NCI-H1436 treated with DMSO at 0.1 percent for 48 hours (cell line): Measurements from ENCODE around the gene NPIPA1.
"Not testable (repeated sequence)": the region's sequence is repeated elsewhere in the genome, so short reads cannot be mapped to it uniquely, and the experiment has no call there.

Experiments used
- DNase-seq: peaks from one replicate; lab custom pipeline; 2025; lab: John Stamatoyannopoulos, UW

The NPIPA1 gene

GRCh38 chr16:14930246-14930645, 7.0 kb upstream of the NPIPA1 start:
- not testable (repeated sequence) for DNase-seq

- DNase-seq: not testable (repeated sequence)
These were observed 6.3 kb upstream of the NPIPA1 start for GRCh38 chr16:14930971-14931370.

- not testable (repeated sequence) for DNase-seq
These were observed 4.5 kb upstream of the NPIPA1 start for GRCh38 chr16:14932581-14933375.

GRCh38 chr16:14937994-14938393, 751 bp downstream of the NPIPA1 start:
- DNase-seq: not testable (repeated sequence)

- DNase-seq: not testable (repeated sequence)
These were observed 5.4 kb downstream of the NPIPA1 start for GRCh38 chr16:14942686-14943085.

- no peak for DNase-seq
These were observed 18.4 kb downstream of the NPIPA1 start for GRCh38 chr16:14955546-14956231.

- no peak for DNase-seq
These were observed 20.5 kb downstream of the NPIPA1 start for GRCh38 chr16:14957576-14958322.

GRCh38 chr16:14958323-14958600, 21.0 kb downstream of the NPIPA1 start:
- no peak for DNase-seq

GRCh38 chr16:14958970-14959369, 21.7 kb downstream of the NPIPA1 start:
- no peak for DNase-seq

- no peak for DNase-seq
These were observed 24.4 kb downstream of the NPIPA1 start for GRCh38 chr16:14961405-14962186.

- no peak for DNase-seq
These were observed 26.3 kb downstream of the NPIPA1 start for GRCh38 chr16:14963281-14964173.

- DNase-seq: no peak
These were observed 28.1 kb downstream of the NPIPA1 start for GRCh38 chr16:14965328-14965727.

- not testable (repeated sequence) for DNase-seq
These were observed 32.6 kb downstream of the NPIPA1 start for GRCh38 chr16:14969795-14970194.

- DNase-seq: not testable (repeated sequence)
These were observed 34.5 kb downstream of the NPIPA1 start for GRCh38 chr16:14971621-14972228.

GRCh38 chr16:14973785-14974322, 36.6 kb downstream of the NPIPA1 start:
- not testable (repeated sequence) for DNase-seq

GRCh38 chr16:14974331-14974655, 37.0 kb downstream of the NPIPA1 start:
- not testable (repeated sequence) for DNase-seq

- DNase-seq: peak; percentile 89
These were observed 37.6 kb downstream of the NPIPA1 start, which contains the start of gene PDXDC1 for GRCh38 chr16:14974656-14975417. Gene PDXDC1 (plus strand): TSS chr16:14975026. CDS start chr16:14975200, 174 bp downstream.

GRCh38 chr16:14975418-14976194, 38.4 kb downstream of the NPIPA1 start:
- not testable (repeated sequence) for DNase-seq
